ENCODE measurements around the gene HIVEP2.

HIVEP2 gene

DNA sequence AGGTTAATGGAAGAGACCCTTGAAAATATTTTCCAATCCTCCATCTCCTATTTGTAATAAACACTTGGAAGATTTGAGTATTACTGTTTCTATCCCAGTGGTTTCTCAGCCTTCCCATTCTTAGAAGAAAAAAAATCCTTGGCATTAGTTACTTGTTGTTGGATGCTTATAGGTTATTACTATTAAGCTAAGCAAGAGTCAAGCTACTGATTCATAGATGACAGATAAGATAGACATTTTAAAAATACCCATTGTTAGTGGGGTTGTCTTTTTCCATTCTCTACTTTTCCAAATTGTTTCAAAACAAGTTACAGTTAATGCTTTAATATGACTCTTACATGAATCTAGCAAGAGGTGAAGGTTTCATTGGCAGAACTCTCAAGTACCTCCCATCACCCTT lies 158.5 kb downstream of the HIVEP2 start:
- DNase-seq (ENCODE audit: low read depth in 2 of 2) = no peak

DNA sequence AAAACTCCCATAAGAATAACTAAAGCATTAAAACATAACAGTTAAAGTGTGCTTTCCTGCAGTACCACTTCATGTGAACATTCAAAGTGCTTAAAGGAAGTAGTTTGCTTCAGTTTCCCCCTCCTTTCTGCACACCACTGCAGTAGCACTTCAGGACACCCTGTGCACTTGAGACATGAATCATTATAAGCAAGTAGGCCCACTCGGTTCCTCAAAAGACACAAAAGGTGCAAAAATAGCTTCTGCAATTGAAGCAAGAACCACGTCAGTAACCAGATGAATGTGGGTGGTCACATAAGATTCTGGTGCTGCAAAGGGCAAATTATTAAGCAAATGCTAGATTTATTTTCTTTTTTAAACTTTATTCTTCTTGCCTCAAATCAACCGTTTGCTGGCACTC lies 160.6 kb downstream of the HIVEP2 start:
- DNase-seq (ENCODE audit: low read depth in 2 of 2) = no peak

DNA sequence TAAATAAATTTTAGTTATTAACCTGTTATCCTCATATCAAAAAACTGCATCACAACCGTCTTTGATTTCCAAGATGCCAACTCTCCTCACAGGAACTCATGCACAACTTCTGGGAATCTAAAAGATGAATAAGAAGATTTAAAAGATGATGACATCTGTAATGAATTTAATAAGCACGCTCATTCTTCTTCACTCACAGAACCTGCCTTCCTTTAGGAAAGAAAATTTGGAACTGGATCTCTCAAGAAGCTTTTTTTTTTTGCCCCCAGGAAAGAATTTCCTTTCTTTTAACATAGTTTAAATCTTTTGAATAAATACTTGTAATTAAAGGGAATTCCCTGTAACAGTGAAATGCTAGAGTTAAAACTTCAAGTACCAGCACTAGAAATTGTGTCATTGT lies 161.5 kb downstream of the HIVEP2 start:
- no peak for DNase-seq (ENCODE audit: low read depth in 2 of 2)

DNA sequence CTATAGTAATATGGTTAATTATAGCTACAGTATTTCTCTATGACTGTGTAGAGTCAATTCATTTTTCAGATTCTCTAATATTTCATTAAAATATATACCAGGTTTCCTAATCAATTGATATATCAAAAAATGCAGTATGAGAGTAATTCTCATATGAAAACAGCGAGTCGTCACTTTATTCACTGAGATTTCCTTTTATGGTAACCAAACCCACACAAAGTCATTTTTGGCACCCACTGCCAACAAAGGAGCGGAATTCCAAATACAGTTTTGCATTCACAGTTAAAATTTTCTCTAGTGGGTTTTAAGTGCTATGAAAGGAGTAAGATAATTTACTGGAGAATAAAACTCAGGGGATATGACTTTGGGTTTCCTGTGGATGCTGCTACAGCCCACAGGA lies 163.8 kb downstream of the HIVEP2 start:
- no peak for DNase-seq (ENCODE audit: low read depth in 2 of 2)

DNA sequence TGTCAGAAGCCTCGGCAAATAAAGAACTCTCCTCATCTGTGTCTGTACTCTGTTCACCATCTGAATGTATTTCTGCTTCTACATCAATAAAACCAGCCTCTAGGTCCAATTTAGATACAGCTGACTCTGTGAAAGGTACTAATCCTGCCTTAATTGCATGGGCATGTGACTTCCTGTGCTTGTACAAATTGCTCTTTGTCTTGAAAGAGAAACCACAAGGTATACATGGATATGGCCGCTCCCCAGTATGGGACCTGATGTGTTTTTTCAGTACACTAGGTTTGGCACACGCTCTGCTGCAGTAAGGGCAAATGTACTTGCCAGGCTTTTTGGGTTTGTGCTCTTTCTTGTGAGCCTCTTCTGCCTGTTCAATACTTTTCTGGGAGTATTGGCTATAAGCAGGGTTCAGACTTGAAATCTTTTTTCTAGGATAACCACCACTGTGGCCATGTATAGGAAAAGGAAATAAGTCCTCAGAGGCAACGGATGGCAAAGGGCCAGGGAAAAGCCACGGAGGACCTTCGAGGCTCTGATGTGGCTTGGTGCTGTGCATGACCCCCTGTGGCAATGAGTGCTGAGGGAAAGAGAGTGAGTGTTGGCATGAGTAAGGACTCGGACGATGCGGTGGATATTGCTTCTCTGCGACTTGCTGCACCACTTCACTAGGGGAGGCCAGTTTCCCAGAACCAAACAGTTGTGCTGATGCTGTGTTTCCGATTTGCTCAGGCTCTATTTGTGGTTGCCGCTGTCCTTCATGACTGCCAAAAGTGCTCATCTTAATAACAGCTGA lies 170.9 kb downstream of the HIVEP2 start:
- no peak for DNase-seq (ENCODE audit: low read depth in 2 of 2)

DNA sequence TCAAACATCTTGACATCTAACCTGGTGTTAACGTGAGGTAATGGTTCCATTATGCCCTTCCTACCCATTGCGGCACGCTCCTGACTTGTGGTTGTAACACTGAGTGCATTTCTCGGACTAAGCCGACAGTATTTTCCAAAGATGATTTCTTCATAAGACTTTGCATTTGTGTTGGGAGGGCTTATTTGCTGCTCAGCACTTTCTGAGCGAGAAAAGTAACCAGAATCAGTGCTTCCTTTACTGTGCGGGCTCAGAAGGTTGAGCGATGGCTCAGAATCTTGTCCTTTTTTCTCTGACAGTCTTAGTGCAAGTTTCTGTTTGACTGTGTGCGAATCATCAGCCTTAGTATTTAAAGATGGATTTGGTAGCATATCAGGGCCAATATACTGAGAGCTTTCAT lies 171.7 kb downstream of the HIVEP2 start:
- no peak for DNase-seq (ENCODE audit: low read depth in 2 of 2)

DNA sequence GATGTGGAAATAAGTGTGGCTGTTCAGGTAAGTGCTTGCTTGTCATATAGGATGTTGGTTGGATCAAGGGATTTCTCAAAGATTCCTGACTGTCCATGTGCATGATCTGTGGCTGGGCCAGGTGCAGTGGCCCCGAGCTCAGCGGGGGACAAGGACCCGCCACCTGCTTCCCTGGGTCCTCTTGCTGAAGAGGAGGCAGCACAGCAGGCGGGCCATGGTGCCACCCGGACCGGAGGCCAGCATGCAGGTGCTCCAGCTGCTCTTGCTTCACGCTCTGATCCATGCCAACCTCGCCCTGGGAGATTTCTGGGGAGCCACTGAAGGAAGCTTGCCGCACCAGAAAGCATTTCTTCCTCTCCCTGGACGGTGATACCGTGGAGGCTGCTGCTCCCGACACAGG lies 173.8 kb downstream of the HIVEP2 start:
- no peak for DNase-seq (ENCODE audit: low read depth in 2 of 2)

DNA sequence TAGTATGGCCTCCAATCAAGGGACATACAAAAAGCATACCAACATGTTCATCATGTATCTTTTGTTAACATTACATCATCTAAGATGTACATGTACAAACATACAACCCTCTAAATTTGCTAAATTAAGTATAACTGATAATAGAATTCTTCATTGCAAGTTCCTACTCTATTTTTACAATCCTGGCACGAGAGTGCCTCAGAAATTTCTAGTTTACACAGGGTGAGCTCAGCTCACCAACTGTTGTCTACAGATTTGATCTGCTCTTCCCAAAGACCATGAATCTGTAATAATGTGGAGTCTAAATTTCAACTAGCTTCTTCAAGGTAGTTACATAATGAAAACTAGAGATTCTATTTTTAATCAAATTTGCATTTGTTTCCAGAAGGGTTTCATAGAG lies 179.7 kb downstream of the HIVEP2 start:
- no peak for DNase-seq (ENCODE audit: low read depth in 2 of 2)

DNA sequence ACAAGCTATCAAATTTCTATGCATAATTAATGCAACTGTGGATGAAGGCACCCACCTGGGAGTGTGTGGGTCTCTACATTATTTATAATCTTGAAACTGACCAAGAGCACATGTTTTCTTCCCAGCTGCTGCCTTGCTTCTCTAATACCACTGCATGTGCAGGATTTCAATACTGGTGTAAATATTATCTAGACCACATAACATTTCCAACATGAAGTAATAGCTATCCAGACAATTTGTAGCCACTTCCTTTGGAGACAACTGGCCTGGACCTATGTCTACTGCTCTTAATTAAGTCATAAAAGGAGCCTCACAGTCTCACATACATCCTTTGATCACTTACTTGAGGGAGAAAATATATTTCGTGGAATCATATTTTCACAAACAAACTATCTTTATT lies 180.7 kb downstream of the HIVEP2 start:
- DNase-seq (ENCODE audit: low read depth in 2 of 2) = no peak

DNA sequence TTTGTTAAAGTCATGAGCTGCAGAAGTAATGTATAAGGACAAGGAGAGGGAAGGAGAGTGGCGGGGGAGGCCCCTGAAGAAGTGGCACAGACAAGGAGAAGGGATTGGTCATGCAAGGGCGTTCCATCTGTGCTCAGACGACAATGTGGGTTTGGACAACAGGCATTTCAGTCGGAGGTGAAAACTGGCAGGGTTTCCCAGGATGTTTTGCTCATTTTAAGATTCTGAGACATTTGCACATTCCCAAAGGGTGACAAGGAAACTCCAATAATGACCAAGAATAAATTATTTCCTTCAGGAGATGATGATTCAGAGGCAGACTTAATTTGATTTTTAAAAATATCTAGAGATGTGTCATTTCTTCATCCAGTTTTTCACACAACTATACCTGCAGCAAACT lies 181.8 kb downstream of the HIVEP2 start:
- DNase-seq (ENCODE audit: low read depth in 2 of 2) = no peak

DNA sequence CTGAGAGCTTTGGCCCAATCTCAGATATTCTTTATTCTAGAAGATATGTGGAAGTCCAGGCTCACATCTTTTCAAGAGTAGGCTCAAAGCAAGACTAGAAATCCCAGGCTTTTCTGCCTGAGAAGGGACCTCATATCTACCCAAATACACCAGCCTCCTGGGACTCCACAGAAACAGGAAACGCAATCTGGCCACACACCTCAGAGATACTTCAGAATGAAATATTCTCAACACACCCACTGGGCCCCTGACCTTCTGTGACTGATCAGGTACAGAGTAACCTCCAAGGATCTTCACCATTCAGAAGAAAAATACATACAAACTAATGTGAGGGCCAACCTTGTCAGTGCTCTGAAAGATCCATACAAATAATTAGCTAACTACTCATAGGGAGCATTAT lies 183.2 kb downstream of the HIVEP2 start:
- no peak for DNase-seq (ENCODE audit: low read depth in 2 of 2)

DNA sequence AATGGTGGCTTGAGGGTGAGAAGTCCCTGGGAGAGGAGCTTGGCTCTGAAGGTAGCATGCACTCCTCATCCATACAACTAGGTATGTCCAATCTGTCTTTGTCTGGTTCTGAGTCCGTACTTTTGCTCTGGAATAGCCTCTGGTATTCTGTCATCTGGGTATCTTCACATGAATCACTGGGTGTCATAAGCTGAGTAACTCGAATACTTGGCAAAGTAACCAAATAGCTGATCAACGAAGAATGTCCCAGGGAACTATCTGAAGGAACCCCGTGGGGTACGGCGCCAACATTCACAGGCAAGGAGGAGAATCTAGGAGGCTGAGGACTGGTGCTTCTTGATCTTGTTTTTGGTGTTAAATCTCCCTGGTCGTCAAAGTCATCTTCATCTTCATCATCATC lies 184.8 kb downstream of the HIVEP2 start:
- DNase-seq (ENCODE audit: low read depth in 2 of 2) = no peak

DNA sequence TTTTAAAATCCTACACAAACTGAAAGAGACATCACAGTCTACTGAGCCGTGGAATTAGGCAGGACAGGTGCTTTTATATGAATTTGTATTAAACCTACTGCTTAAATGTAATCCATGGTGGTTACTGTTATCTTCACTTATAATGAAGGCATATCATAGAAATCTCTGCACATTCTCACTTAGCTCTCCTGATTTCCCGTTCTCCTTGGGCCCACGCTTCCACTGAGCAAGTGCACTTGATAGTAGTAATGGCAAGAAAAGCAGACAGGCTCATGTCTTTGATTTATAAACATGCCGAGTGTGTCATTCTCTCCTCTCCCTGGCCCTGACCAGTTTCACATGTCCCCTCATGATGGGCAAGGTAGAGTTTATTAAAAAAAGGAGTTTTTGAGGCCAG lies 186.3 kb downstream of the HIVEP2 start:
- DNase-seq (ENCODE audit: low read depth in 2 of 2) = no peak

DNA sequence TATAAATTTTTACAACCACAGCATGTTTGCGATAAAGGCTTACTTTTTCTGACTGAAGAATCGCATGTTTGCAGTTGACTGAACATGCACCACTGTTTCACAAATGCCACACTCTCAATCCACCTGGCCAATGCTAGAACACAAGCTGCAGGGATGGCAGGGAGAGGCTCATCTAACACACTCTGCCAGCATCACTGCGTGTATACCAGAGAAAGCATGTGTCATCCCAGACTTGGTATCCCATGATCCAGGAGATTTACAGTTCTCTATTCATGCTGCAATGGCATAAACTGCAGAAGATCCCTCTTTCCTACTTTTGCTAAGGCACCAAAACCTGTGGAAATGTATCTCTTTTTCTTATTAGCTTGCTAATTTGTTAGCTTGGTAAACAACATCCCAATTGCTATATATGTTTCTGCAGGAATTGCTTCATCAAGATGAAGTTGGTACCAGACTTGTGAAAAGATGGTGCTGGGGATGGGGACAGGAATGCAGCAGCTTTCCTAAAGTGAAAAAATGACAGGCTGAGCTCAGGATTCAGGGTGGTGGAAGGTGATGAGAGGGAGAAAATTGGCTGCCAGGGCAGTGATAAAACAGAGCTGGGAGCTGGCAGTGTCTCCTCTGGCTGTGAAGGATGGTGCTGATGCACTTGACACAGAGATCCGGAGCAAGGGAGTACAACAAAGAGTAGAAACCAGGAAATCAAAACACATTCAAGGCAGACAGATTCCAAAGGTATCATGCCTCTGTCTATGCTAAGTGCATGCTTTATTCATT lies 186.9 kb downstream of the HIVEP2 start:
- DNase-seq (ENCODE audit: low read depth in 2 of 2) = no peak

DNA sequence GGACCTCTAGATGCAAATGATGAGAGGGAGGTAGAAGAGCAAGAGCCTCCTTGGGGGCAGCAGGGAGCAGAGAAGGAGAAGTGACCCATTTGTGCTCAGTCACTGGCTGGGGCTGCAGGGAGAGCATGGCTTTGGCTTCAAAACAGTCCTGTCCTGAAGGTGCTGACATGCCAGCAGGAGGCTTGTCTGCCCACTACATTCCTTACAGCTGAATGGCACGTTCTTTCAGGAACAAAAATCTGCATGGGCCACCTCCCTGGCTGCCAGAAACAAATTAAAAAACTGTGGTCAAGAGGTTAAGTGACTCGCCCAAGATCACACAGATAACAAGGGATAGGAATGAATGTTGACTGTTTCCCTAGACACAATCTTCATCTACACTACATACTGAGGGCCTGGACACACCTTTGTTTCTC lies 188.8 kb downstream of the HIVEP2 start:
- DNase-seq (ENCODE audit: low read depth in 2 of 2) = no peak

DNA sequence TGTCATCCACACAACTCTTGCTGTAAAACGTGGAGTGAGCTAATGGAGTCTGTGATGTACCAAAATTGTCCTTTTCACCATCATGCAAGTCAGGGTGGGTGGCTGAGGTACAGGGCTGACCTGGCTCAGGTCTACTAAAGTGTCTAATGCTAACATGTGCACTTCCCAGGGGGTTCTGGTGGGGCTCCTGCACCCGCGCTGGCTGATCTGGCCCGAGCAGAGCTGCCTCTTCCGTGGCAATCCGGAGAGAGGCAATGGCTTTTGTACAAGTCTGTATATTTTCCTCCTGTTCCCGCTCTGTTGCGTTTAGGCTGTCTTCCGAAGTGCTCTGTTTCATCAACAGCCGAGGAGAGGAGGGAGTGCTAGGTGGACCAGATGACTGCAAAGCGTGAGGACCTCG lies 191.8 kb downstream of the HIVEP2 start:
- DNase-seq (ENCODE audit: low read depth in 2 of 2) = no peak

DNA sequence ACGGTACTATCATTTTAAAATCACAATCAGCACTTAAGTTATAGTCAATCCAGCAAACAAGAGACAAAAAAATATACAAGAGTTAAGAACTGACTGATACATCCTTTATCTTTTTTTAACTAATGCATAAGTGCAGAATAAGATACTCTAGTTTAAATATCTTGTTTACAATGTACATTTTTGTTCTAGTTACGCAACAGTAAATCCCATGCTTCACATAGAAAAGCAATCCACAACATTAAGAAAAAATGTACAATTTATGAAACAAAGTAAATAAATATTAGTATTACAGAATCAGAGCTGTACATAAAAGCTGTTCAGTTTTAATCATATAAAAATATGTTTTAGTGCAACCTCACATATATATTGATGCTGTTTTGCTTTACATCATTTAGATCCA lies 192.6 kb downstream of the HIVEP2 start:
- DNase-seq (ENCODE audit: low read depth in 2 of 2) = no peak

DNA sequence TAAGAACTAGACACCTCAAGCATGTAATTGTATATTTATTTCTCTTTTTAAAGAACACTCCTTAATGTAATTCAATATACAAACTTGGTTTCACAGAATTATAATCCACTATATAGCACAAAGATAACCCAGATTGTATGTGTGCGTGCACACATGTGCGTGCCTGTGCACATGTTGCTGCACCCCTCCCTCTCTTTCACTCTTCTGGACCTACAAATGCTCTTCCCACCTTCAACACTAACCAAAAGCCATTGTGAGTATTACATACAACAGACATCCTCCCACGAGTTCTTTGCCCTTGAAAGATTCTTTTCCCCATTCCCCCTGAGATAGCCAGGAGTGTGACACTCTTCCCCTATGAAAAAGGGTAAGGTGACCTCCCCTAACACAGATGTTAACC lies 193.5 kb downstream of the HIVEP2 start:
- no peak for DNase-seq (ENCODE audit: low read depth in 2 of 2)

DNA sequence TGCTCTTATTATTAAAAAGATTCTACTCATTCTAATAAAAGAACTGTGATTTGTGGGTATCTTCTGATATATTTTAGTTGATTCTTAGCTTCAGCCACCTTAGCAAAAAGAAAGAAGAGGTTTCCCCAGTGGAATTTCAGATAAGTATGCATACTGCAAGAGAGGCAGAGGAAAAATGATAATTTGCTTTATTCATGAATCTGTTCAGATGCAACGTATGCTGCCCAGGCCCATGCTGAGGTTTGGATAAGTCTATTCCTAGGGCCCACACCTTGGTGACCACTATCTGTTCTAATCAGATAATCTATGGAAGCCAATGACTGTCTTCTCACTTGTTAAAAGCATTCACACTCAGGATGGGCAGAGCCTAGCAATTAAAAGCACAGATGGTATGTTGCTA lies 194.0 kb downstream of the HIVEP2 start:
- DNase-seq (ENCODE audit: low read depth in 2 of 2) = no peak

DNA sequence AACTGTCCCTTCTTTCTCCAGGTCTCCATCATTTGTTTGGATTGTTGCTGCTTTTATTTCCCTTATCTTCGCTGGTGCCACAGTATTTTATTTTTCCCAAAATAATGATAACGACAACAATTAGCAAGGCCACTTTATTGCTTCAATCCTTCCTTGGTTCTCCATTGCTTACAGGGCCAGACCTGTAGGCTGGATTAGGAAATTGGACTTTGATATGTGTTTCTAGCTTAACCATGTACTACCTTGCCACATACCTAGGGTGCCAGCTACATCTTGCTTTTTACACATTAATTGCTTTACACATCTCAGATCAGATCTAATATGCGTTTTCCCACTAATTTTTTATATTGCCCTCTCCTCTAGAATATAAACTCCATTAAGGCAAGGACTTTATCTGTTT lies 195.4 kb downstream of the HIVEP2 start:
- DNase-seq (ENCODE audit: low read depth in 2 of 2) = no peak

DNA sequence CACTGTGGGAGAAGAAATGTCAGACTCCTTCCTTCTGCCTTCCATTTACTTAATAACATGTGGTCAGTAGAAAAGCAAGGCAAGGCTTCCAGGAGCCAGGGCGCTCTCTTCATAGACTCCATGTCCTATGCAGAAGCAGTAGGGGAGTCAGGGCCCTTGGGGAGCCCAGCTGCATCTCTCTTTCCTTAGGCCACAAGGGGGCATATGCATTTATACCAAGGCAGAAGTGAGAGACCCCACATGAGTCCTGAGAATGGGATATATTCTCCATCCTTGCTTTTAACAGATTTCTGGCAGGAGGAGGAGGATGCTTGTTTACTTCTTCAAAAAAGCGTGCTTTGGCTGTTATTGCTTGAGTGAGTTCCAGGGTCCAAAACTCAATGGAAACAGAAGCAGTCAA lies 198.5 kb downstream of the HIVEP2 start:
- peak; percentile 10 to 11 for DNase-seq (ENCODE audit: low read depth in 2 of 2)

DNA sequence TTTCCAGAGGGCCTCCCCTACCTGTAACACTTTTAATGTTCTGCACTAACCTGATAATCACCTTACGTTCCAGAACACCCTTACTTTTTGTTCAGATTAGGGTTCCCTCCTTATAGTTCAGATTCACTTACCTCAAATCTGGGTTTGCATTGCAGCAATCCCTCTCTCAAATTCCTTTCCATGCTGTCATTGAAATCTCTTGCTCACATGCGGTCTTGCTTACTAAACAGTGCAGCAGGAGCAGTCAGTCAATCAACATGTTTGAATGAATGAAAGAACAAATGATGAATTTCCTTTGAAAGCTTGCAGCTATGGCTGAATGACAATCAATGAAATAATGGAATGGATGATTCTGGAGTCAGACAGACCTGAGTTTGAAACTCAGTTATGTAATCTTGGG lies 200.1 kb downstream of the HIVEP2 start:
- no peak for DNase-seq (ENCODE audit: low read depth in 2 of 2)

DNA sequence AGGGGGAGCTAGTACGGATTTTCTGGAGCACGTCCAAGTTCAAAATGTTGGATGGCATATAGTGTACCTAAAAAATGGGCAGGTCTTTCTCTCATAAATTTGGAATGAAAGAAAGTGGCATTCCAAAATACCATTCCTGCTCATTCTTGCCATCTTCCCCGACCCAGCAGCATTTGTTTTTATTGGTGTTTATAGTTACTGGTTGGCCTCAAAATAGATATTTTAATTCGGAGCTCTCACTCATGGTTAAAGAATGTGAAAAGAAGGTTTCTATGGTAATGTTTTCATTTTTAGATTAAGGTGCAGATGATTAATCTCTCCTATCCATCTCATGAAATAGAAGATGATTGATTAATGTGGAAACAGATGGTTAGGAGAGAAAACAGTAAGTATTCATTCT lies 204.5 kb downstream of the HIVEP2 start:
- DNase-seq (ENCODE audit: low read depth in 2 of 2) = no peak

DNA sequence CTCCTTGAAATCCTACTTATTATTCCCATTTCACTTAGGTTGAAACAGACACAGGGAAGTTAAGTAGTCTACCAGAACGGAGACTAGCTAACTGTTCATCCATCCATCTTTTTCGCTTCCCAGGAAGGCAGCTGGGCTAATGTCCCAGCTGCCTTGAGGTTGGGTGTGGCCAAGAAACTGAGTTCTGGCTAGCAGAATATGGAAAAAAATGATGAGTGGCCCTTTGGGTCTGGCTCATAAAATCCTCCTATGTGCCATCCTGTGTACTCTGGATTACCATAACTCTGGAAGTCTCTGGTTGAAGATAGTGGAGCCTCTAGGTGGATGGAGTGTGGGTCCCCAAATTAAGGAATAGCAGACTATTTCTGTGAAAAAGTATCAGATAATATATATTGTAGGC lies 206.2 kb downstream of the HIVEP2 start:
- DNase-seq (ENCODE audit: low read depth in 2 of 2) = no peak
